ENCODE data around the gene ANKUB1.
"Not testable (repeated sequence)": the region's sequence is repeated elsewhere in the genome, so short reads cannot be mapped to it uniquely, and the experiment has no call there.

Gene ANKUB1

GRCh38 chr3:149792452-149793270, at the start of gene ANKUB1:
Gene ANKUB1 (minus strand): TSS chr3:149792554. CDS start chr3:149792366, 188 bp downstream.
- no peak for DNase-seq (ENCODE audit: low read depth)
- no peak within 1 kb of the TSS for H3K4me3 ChIP-seq (ENCODE audit: low read depth, low read length)
- TF ChIP-seq POLR2A (IDR thresholded peaks at IDR 0.05; ENCODE audit: extremely low read depth, insufficient read length) (no peak), CTCF (IDR thresholded peaks at IDR 0.05; ENCODE audit: low read depth, low read length) (no peak), MYC (IDR thresholded peaks at IDR 0.05; ENCODE audit: low read depth, low read length) (no peak), MAX (IDR thresholded peaks at IDR 0.05; ENCODE audit: low read depth, low read length) (no peak)

GRCh38 chr3:149839896-149840295, 47.5 kb upstream of the ANKUB1 start:
- TF ChIP-seq MAX (IDR thresholded peaks at IDR 0.05; ENCODE audit: low read depth, low read length): no peak
- TF ChIP-seq CTCF (IDR thresholded peaks at IDR 0.05; ENCODE audit: low read depth, low read length): no peak
- TF ChIP-seq POLR2A (IDR thresholded peaks at IDR 0.05; ENCODE audit: extremely low read depth, insufficient read length): no peak
- TF ChIP-seq MYC (IDR thresholded peaks at IDR 0.05; ENCODE audit: low read depth, low read length): no peak
- no peak overlapping the region for H3K4me3 ChIP-seq (ENCODE audit: low read depth, low read length)
- DNase-seq (ENCODE audit: low read depth): no peak

- not testable (repeated sequence) for H3K4me3 ChIP-seq (ENCODE audit: low read depth, low read length); DNase-seq (ENCODE audit: low read depth)
These were observed 47.1 kb upstream of the ANKUB1 start for GRCh38 chr3:149839469-149839868.

GRCh38 chr3:149838491-149838890, 46.1 kb upstream of the ANKUB1 start:
- DNase-seq (ENCODE audit: low read depth); H3K4me3 ChIP-seq (ENCODE audit: low read depth, low read length): not testable (repeated sequence)

GRCh38 chr3:149833241-149833640, 40.9 kb upstream of the ANKUB1 start:
- DNase-seq (ENCODE audit: low read depth): no peak
- no peak overlapping the region for H3K4me3 ChIP-seq (ENCODE audit: low read depth, low read length)
- TF ChIP-seq MAX (IDR thresholded peaks at IDR 0.05; ENCODE audit: low read depth, low read length) (no peak), POLR2A (IDR thresholded peaks at IDR 0.05; ENCODE audit: extremely low read depth, insufficient read length) (no peak), CTCF (IDR thresholded peaks at IDR 0.05; ENCODE audit: low read depth, low read length) (no peak), MYC (IDR thresholded peaks at IDR 0.05; ENCODE audit: low read depth, low read length) (no peak)

GRCh38 chr3:149832086-149832485, 39.7 kb upstream of the ANKUB1 start:
- DNase-seq (ENCODE audit: low read depth): no peak
- TF ChIP-seq MAX (IDR thresholded peaks at IDR 0.05; ENCODE audit: low read depth, low read length): no peak
- TF ChIP-seq MYC (IDR thresholded peaks at IDR 0.05; ENCODE audit: low read depth, low read length): no peak
- no peak for TF ChIP-seq CTCF (IDR thresholded peaks at IDR 0.05; ENCODE audit: low read depth, low read length)
- TF ChIP-seq POLR2A (IDR thresholded peaks at IDR 0.05; ENCODE audit: extremely low read depth, insufficient read length): no peak
- H3K4me3 ChIP-seq (ENCODE audit: low read depth, low read length): no peak overlapping the region

- no peak for DNase-seq (ENCODE audit: low read depth)
- TF ChIP-seq CTCF (IDR thresholded peaks at IDR 0.05; ENCODE audit: low read depth, low read length): no peak
- no peak for TF ChIP-seq MYC (IDR thresholded peaks at IDR 0.05; ENCODE audit: low read depth, low read length)
- no peak for TF ChIP-seq MAX (IDR thresholded peaks at IDR 0.05; ENCODE audit: low read depth, low read length)
- TF ChIP-seq POLR2A (IDR thresholded peaks at IDR 0.05; ENCODE audit: extremely low read depth, insufficient read length): no peak
- no peak overlapping the region for H3K4me3 ChIP-seq (ENCODE audit: low read depth, low read length)
These were observed 39.0 kb upstream of the ANKUB1 start for GRCh38 chr3:149831321-149831720.

All from NB4 (cell line).